AG09319 (cell line): ENCODE measurements around the gene XAF1.

ENCODE experiments used
- DNase-seq: peaks from one replicate; pipeline ENCODE4 v3.0.0-alpha.2; 2010; ENCODE audit warnings: low read depth; ENCODE audit errors: extremely low read depth
- CTCF ChIP-seq: IDR thresholded peaks from 2 replicates; pipeline ENCODE4 v1.5.1; 2011; ENCODE audit warnings: low read depth, mild to moderate bottlenecking, inconsistent platforms, low read length, moderate library complexity

The XAF1 gene

GRCh38 chr17:6793748-6794493 is 38.1 kb downstream of the XAF1 start:
- no peak for DNase-seq
- no peak for TF ChIP-seq CTCF

- DNase-seq: no peak
- TF ChIP-seq CTCF: no peak
Observed at GRCh38 chr17:6796017-6796886, 40.4 kb downstream of the XAF1 start.

- DNase-seq: no peak
- TF ChIP-seq CTCF: no peak
Observed at GRCh38 chr17:6796887-6797490, 41.1 kb downstream of the XAF1 start.

GRCh38 chr17:6797718-6798351 is 42.0 kb downstream of the XAF1 start:
- peak; percentile 29 for DNase-seq
- TF ChIP-seq CTCF: no peak

GRCh38 chr17:6799738-6800137 is 43.9 kb downstream of the XAF1 start:
- TF ChIP-seq CTCF: no peak
- no peak for DNase-seq

- TF ChIP-seq CTCF: no peak
Observed at GRCh38 chr17:6800422-6801027, 44.7 kb downstream of the XAF1 start.

More at GRCh38 chr17:6800422-6801027, 44.7 kb downstream of the XAF1 start:
- no peak for DNase-seq
